Stimulated activated CD4-positive, alpha-beta T cell treated with anti-CD3 and anti-CD28 coated beads, Interleukin-1b, Interleukin-23, amount 100 ng/mL, for 1 hour (primary cell): ENCODE measurements around the gene C11orf52.

Source experiments
- DNase-seq, 2 donors: peaks; one replicate each; pipeline ENCODE4 v3.0.0-alpha.2; 2020; ENCODE audit warnings: low read depth in 2 of 2

Gene C11orf52

DNA sequence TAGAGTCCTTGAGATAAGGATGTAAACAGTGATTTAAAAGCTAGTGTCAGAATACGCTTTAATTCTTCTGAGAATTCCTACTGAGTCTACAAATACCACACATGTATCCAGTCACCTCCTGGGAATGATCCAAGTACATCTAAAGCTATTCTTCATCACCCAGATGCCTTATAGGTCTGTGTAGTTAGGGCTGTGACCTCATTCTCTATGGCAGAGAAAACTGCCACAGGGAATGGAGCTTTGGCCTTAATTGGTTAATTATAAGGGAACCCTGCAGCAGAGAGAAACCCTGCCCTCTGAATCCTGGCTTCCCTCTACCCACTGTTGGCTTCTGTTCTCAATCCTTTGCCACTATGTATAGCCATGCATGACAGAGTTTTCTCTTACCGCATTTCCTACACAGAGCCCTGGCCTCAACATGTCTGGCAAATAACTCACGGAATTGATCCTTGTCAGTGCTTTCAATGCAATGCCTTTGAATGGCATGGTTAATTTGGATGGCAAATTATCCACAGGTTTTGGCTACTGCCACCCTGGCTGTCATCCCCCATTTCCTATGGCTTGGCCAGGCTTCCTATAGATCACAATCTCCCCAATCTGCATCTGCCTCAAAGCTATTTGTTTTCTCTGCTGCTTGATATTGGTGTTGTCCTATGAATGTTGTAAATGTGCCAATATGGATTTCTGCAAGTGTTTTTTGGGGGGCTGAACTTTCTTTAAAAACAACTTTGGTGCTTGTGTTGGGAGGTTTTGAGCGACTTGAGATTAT is 21.3 kb downstream of the C11orf52 start:
- DNase-seq = no peak

DNA sequence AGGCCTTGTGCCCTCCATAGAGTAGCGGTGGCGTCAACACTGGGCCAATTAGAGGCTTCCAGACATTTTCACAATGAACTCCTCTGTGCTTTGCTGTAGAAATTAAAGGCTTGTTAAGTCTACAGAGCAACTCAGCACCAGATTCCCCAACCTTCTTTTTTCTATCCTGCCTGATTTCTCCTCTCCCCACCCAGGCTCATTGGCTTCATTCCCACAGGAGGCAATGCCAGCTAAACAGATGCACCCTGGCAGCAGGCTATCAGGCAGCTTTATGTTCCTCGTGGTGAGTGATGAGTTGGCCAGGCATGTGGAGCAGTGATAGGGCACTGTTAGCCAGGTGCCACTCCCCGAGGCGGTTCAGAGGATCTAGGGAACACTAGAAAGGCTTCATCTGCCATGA is 23.2 kb downstream of the C11orf52 start:
- DNase-seq = no peak

DNA sequence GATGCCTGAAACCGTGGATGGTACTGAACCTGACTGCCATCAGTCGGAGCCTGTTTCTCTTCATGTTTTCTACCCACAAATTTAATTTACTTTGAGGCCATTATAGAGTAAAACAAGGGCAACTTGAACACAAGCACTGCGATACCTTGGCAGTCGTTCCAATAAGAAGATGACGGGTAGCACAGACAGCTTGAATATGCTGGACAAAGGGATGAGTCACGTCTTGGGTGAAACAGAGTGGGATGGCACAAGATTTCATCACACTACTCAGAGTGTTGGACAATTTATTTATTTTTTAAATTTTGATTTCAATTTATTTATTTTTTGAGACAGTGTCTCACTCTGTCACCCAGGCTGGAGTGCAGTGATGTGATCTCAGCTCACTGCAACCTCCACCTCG is 24.1 kb downstream of the C11orf52 start:
- DNase-seq = no peak

DNA sequence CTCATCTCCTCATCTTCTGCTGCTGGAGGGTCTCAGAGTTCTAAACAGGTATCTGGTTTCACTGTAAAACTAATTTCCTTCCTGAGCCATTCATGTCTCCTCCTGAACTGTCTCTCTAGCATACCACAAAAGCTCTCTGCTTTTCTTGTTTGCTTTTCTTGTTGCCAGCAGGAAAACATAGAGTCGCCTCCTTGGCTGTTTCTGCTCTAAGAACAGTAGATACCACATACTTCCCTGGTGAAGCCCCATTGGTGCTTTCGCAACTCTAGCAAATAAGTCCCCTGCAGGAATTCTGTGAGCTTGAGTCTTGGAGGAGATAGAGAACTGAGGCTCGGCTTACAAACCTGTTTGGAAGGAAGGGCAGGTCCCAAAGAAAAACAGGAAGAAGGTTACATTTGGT is 25.4 kb downstream of the C11orf52 start:
- no peak for DNase-seq

DNA sequence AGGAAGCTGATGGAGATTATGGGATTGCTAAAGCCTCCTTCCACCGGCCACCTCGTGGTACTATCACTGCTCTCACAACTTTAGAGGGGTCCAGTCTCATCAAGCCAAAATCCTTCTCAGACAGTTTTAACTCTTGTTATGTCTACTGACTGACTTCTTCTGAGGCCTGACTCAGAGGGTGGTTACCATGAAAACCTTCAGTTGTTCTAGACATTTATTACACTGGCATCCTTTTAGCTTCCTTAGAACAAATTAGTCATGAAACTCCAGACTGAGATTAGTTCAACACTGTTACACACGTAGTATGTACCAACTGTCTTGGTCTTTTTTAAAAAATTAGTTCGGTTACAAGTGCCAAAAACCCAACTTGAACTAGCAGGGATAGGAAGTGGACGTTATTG is 25.9 kb downstream of the C11orf52 start:
- no peak for DNase-seq

DNA sequence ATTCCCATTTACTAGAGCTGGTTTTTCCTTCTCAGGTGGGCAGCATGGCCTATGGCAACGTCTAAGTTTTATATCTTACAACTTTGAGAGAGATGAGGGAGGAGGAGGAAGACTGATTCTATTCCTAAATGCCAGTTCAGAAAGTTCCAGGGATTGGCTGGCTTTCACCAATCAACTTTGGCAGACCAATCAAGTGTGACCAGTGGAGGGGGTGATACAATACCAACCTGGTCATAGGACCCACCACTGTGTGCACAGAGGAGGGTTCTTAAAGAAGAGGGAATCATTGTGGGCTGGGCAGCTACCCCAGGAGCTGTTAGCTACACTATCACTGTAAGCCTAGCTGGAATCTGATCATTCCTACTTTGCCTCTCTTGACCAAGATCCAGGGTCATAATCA is 26.5 kb downstream of the C11orf52 start:
- no peak for DNase-seq

DNA sequence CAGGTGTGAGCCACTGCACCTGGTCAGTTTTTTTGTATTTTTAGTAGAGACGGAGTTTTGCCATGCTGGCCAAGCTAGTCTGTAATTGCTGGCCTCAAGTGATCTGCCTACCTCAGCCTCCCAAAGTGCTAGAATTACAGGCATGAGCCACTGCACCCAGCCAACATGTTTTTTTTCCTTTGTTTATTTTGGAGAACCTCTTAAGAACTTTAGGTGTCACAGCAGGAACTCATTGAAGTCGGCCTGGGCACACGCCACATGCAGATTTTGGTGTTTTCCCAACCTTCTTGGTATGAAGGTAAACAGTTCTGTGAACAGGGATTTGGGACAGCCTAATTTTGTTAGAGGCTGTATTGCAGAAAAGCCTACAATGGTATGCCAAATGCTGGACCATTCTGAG is 27.8 kb downstream of the C11orf52 start:
- no peak for DNase-seq

DNA sequence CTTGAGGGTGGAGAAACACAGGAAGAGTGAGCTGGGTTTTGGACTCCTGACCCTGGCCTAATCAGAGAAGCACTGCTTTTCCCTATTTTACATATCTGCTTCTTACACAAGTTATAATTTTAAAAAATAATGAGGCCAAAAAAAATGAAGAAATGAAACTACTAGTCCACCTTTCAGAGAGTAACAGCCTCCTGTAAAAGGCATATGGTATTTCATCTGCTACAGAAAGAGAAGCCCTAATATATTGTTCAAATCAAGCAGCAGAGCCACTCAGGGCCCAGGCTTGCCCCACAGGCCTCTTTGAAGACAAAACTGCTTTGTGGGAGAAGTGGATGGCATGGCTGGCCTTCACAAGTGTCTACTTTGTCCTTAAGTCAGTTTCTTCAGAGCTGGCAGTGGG is 28.4 kb downstream of the C11orf52 start:
- no peak for DNase-seq

DNA sequence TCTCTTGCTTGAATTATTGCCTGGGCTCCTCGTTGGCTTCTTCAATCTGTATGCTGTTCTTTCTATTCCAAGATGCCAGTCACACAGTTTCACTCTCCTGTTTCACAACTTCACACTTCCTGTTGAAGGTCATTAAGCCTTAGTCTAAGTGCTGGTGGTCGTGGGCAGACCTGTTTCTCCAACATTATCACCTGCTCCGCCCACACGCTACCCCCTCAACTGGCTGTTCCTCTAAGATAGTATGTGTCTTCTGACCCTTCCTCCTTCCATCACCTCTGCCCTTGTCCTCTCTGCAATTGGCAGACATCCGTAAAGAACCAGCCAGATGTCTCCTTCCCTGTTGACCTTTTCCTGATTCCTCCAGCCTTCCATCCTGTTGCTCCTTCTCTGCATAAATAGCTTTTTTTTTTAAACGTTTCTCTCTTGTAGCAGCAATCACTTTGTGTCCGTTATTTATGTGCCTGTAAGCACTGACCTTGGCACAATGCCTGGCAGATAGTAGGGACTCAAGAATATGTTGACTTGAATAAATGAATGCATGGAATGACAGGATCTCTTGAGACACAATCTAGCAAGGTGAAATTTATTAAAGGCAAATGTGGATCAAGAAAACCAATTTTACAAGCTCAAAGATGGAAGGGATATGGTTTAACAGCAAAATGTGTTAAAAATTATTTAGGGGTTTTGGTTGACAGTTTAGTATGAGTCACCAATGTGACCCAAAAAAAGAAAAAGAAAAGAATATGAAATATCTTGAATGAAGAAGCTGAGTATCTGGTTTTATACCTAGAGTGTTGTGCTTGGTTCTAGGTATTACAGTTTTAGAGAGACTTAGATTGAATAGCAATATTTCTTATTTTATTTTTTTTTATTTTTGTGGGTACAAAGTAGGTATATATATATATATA is 31.1 kb downstream of the C11orf52 start:
- DNase-seq = no peak

DNA sequence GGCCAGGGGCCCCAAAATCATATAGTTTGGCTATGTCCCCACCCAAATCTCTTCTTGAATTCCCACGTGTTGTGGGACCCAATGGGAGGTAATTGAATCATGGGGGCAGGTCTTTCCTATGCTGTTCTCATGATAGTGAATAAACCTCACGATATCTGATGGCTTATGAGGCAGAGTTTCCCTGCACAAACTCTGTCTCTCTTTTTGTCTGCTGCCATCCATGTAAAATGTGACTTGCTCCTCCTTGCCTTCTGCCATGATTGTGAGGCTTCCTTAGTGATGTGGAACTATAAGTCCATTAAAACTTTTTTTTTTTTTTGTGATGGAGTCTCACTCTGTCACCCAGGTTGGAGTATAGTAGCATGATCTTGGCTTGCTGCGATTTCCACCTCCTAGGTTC is 32.9 kb downstream of the C11orf52 start:
- no peak for DNase-seq

DNA sequence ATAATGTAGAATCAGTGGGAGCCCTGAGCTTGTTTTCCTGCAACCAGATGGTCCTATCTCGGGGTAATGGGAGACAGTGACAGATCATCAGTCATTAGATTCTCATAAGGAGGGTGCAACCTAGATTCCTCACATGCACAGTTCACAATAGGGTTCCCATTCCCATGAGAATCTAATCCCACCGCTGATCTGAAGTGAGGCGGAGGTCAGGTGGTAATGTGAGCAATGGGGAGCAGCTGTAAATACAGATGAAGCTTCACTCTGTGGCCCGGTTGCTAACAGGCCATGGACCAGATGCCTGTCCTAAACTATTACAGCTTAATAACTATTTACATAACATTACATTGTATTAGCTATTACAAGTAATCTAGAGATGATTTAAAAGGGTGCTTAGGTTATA is 35.4 kb downstream of the C11orf52 start:
- no peak for DNase-seq

DNA sequence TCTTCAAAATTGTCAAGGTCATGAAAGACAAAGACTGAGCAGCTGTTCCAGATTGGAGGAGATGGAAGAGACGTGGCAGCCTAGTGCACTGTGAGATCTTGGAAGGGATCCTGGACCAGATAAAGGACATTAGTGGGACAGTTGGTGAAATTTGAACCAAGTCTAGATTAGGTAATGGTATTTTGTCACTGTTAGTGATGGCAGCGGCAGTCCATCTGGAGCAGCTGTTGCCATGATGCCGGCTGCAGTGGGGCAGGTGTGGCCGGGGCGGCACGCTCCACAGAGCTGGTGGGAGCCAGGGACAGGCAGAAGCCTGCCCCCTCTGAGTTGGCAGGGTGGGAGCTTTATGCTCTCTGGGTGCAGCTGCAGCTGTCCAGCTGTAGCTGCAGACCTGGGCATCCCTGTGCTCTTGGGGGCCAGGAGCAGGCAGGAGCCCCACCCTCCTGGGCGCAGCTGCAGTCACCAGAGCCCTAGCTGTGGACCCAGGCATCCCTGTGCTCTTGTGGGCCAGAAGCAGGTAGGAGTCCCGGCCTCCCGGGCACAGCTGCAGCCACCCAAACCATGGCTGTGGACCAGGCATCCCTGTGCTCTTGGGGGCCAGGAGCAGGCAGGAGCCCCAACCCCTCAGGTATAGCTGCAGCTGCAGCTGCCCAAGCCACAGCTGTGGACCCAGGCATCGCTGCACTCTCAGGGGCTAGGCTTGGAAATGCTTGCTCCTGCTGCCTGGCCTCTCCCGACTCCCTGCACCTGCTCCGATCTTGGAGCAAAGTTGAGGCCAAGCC is 39.1 kb downstream of the C11orf52 start:
- DNase-seq = no peak

DNA sequence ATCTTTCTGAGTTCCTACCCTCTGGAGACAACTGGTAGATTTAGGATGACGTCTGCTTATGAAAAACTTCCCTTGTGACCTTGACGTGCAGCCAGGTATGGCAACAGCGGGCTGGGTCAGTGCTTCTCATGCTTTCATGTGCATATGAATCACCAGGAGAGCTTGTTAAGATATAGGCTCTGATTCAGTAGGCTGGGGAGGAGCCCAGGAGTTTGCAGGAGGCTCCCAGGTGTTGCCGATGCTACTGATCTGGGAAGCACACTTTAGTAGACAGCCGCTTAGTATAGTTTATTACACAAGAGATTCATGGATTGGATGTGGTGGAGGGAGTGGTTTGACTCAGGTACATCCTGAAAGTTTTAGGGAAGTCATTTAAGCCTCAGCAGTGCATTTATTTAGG is 42.2 kb downstream of the C11orf52 start:
- DNase-seq = no peak

DNA sequence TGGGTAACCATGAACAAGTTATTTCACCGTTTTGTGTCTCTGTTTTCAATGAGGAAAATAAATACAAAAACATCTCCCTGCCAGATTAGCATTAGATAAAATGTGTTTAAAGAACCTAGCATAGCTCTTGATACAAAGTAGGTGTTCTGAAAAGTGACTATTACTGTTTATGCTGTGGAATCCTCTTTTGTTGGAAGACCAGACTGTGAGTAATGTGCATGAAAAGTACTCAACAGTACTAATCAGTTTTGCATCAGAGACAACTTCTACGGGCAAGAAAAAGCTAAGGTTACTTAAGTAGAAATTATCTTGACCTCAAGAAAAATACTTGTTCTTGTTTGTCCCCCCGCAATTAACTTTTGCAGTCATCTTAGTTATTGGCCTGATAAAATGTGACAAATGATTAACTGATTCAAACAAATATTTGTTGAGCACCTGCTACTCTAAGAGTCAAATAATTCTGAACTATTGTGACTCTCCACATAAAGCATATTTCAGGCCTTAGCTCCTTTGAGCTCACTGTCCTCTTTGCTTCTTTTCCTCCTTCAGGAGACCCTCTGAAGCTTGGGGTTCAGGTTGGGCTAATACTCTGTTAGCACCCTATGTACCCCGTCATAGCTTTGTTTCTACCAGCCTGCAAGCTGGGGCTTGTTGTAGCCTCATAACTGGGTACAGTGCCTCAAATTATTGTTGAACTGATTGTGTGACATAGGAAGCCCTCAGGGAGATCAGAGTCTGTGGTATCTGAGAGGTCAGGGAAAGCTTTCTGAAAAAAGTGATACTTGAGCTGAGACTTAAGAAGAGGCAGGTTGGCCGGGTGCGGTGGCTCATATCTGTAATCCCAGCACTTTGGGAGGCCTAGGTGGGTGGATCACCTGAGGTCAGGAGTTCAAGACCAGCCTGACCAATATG is 42.9 kb downstream of the C11orf52 start:
- no peak for DNase-seq

DNA sequence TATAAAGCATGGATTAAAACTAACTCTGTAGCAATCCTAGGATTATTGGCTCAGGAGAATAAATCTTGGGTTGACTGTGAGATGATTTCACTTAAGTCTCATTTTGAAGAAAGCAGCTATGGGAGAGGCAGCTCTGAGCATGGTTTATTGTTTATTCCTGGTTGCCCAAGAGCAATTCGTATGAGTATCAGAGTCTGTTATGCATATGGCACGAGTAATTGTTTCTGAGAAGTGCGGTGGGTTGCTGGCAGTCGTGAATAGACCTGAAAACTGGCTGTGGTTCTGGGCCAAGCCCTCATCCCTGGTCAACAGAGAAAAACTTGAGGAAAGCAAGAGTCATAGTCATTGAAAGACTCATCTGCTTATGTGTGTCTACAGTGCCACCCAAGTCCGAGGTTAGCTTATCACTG is 45.2 kb downstream of the C11orf52 start:
- DNase-seq = no peak

DNA sequence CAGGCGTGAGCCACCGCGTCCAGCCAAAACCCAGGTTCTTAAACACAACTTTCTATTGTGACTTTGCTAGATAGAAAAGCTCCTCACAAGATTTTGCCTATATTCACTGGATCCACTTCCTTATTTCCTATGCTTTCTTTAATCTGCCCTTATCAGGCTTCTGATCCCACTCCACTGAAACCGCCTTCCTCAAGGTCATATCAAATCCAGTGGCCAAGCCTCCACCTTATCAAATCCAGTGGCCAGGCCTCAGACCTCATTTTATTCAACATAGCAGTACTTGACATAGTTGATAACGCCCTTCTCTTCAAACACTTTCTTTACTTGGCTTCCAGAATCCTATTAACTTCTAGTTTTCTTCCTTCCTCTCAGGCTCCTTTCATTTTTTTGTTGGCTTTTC is 48.0 kb downstream of the C11orf52 start:
- DNase-seq = no peak

DNA sequence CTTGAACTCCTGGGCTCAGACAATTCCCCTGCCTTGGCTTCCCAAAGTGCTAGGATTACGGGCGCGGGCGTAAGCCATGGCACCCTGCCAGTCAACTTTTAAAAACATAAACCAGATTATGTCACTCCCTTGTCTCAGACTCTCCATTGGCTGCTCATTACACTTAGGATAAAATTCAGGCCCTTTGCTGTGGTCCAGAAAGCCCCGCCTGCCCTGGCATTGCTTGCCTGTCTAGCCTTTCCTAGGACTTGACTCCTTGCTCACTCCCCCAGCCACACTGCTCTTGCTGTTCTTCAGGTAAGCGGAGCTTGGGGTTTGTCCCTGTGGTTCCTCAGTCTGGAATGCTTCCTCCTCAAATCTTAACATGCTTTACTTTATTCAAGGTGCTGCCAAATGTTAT is 48.9 kb downstream of the C11orf52 start:
- no peak for DNase-seq

DNA sequence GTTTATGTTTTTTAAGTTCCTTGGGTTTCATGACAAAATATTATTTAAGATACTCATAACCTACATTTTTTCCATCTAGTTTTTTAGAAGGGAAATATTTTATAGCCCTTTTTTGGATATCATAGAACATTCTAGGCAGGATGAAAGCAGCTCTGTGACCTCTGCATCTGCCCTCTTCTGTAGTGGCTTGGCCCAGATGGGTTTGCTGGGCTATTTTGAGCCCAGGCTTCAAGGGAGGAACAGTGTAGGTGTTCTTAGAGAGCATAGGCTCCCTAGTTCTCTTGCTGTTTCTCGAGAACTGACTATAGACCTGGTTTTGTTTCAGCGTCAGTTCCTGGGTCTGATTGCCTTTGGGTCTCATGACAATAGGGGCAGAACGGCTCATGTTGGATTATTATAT is 50.6 kb downstream of the C11orf52 start:
- no peak for DNase-seq

DNA sequence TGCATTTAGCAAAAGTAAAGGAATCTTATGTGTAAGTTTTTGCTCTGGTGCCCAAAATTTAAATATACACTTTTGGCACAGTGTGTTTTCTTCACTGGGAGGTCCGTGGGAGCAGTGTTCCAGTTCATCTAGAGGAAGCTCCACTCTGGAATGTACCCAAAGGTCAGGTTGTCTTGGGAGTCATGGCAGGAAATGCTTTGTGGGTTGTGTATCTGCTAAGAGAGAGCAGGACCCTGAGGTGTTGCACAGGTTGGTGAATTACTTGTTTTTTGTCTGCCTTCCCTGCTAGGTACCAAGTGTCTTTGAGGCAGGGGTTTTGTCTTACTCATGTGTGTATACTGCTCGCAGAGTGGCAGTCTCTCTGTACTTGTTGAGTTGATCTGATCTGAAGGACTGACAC is 55.7 kb downstream of the C11orf52 start:
- DNase-seq = no peak

DNA sequence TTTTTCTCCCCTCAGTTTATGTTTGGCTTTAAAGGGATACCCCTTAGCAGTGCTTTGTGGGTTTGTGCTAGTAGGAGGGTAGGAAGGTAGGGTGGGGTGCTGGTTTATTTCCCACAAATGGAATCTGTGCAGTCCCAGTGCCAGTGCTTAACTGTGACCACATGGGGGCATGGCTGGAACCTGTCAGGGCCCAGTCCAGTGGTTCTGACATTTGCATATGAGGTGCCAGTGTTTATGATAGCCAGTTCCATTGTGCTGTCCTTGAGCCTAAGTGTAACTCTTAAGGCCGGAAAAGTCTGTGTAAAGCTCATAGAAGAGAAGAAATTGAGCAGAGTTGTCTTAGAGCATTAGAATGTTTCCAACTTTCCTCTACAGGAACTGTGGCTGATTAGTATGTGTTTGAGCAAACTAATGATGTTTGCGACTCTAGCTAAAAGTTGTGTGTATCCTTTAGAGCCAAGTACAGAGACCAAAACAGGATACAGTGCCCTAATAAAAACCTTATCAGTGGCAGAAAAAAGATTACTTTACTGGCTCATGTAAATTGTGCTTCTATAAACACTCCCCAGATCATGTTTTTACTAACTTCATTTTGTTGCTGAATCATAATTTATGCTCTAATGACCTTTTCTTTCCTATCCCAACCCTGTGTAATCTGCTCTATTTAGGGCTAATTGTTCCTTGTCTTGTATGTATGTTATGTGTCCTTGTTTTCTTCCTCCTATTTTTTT is 56.5 kb downstream of the C11orf52 start:
- DNase-seq = no peak
